ENCODE measurements around the gene DCTN1. TPM values are rescaled to one million over a fixed set of nuclear protein-coding genes. Genes with fewer than 3 reads are reported as not detected.
A peak's percentile ranks its signal among the peaks of the same experiment; 100 is the strongest.

The DCTN1 gene
- polyA plus RNA-seq, 1 of the 3 experiments (the other 2 are of a cell fraction) = 91.1 TPM

DNA sequence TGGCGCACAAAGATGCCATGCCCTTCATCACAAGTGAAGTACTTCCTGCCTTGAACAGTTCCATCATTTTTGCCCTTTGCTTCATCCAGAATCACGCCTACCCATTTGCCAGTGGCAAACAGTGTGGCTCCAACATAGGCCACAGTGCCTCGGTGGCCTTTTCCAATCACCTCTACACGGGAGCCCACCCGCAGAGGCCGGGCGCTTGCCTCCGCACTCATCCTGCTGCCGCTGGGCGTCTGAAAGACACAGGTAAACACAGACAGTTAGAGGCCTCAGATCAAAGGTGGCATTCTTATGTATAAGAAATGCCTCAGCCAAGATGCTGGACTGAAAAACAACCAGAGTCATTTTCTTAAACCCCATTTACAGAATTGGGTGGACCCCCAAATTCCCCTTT, 2.1 kb downstream of the DCTN1 start (continued):
- no peak for TF ChIP-seq EZH2phosphoT487 (IDR thresholded peaks at IDR 0.05; ENCODE audit: borderline replicate concordance, low read depth)

DNA sequence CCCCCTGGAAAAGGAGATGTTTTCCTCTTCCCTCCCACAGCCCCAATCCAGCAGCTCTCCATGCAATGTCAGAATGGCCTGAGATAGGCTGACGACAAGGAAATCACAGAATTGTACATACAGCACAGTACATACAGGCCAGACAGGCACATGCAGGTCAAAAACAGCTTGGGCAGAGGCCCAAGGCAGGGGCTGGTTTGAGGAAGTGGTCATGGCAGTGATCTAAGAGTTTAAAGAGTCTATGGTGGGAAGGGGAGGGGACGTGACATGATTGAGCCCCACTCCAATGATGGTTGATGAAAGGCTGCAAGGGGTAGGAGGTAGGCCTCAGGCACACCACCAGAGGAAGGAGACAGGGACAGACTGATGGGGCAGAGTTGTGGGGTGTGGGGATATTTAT, 4.3 kb downstream of the DCTN1 start:
- peaks cover 12 to 39% of the 10 kb centered on the region in 2 experiments; a peak in 2 of 4 replicates for H3K4me1 ChIP-seq (ENCODE audit: control insufficient read depth in 1 of 2, insufficient read depth in 2 of 2, low read depth in 1 of 2, low read length in 1 of 2)
- H2AFZ ChIP-seq (ENCODE audit: low read depth) = no peak overlapping the region
- 94% methylated on average over 2 of the region's 2 CpGs for WGBS (ENCODE audit: low lambda C conversion rate)
- H3K9me2 ChIP-seq = no peaks in the 10 kb centered on the region
- no peak overlapping the region for H3K4me2 ChIP-seq
- ChIA-PET POLR2A (no interaction called here), CTCF (interaction anchor here (2.2 to 2.3 kb wide), 2 partner anchors 16 to 41 kb away, joined by 11 to 14 read pairs; no protein-coding TSS in a partner anchor)
- H3K27me3 ChIP-seq (ENCODE audit: insufficient read depth) = no peaks in the 10 kb centered on the region
- H3K9ac ChIP-seq = no peak overlapping the region
- no peaks in the 10 kb centered on the region for H3F3A ChIP-seq (replicated peaks; ENCODE audit: insufficient read depth)
- H3K36me3 ChIP-seq (replicated peaks in 1 of 2; ENCODE audit: control insufficient read depth in 1 of 2, insufficient read depth in 2 of 2, low read length in 1 of 2) = peaks cover 0 to 31% of the 10 kb centered on the region in 2 experiments
- H4K20me1 ChIP-seq (ENCODE audit: insufficient read depth) = peaks cover 30% of the 10 kb centered on the region
- H3K79me2 ChIP-seq (ENCODE audit: insufficient read depth) = peaks cover 44% of the 10 kb centered on the region
- H3K4me3 ChIP-seq (ENCODE audit: low read depth in 2 of 2, low read length in 1 of 2) = no peak overlapping the region
- H3K27ac ChIP-seq (ENCODE audit: low read depth in 2 of 2, low read length in 1 of 2) = no peak overlapping the region; a peak in 1 of 4 replicates
- no peaks in the 10 kb centered on the region for H3K9me3 ChIP-seq
- no peak for DNase-seq
- TF ChIP-seq FOXM1 (IDR thresholded peaks at IDR 0.05; ENCODE audit: low read depth) (no peak), FOSL2 (IDR thresholded peaks at IDR 0.05; ENCODE audit: borderline replicate concordance, low read depth) (no peak), GABPA (IDR thresholded peaks at IDR 0.05; ENCODE audit: low read depth) (no peak)
- TF ChIP-seq, protein P1, sequence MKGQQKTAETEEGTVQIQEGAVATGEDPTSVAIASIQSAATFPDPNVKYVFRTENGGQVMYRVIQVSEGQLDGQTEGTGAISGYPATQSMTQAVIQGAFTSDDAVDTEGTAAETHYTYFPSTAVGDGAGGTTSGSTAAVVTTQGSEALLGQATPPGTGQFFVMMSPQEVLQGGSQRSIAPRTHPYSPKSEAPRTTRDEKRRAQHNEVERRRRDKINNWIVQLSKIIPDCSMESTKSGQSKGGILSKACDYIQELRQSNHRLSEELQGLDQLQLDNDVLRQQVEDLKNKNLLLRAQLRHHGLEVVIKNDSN (IDR thresholded peaks at IDR 0.05; ENCODE audit: borderline replicate concordance, low read depth) = no peak

GRCh38 chr2:74374509-74375205, 5.5 kb downstream of the DCTN1 start:
- POLR2A ChIA-PET = interaction anchor here (0.6 to 1.3 kb wide), 6 partner anchors 12 to 136 kb away, joined by 3 to 11 read pairs (median 3); partner anchors contain the start of genes C2orf81, WBP1 and WDR54
- Histone ChIP-seq H3K36me3 (replicated peaks in 1 of 2; ENCODE audit: control insufficient read depth in 1 of 2, insufficient read depth in 2 of 2, low read length in 1 of 2) (peaks cover 3 to 43% of the 10 kb centered on the region in 2 experiments), H3K4me3 (ENCODE audit: low read depth in 2 of 2, low read length in 1 of 2) (peak overlapping the region; percentile 28 to 50; a peak in 2 of 4 replicates)

More at GRCh38 chr2:74374509-74375205, 5.5 kb downstream of the DCTN1 start:
- no peak overlapping the region for H3K9ac ChIP-seq
- no peaks in the 10 kb centered on the region for H3K27me3 ChIP-seq (ENCODE audit: insufficient read depth)
- peak overlapping the region in 1 of 2 experiments; percentile 55; a peak in 1 of 4 replicates for H3K27ac ChIP-seq (ENCODE audit: low read depth in 2 of 2, low read length in 1 of 2)
- CTCF ChIA-PET = interaction anchor here (0.9 to 2.3 kb wide), 4 partner anchors 9 to 125 kb away, joined by 3 to 14 read pairs (median 7); no protein-coding TSS in a partner anchor
- H3K9me3 ChIP-seq = no peaks in the 10 kb centered on the region
- DNase-seq = peak; percentile 99
- 70% methylated on average over 8 of the region's 19 CpGs for WGBS (ENCODE audit: low lambda C conversion rate)
- H3F3A ChIP-seq (replicated peaks; ENCODE audit: insufficient read depth) = no peaks in the 10 kb centered on the region
- TF ChIP-seq MXI1 (IDR thresholded peaks at IDR 0.05; ENCODE audit: low read depth, low read length) (peak; percentile 56; the same call in 1 of the 2 replicates), RFX5 (IDR thresholded peaks at IDR 0.05; ENCODE audit: low read length) (peak; percentile 38; the same call in 1 of the 2 replicates), FOSL2 (IDR thresholded peaks at IDR 0.05; ENCODE audit: borderline replicate concordance, low read depth) (no peak), NRF1 (IDR thresholded peaks at IDR 0.05; ENCODE audit: low read depth, low read length) (peak; percentile 82), TAF1 (IDR thresholded peaks at IDR 0.05; ENCODE audit: borderline replicate concordance, low read depth, low read length) (no peak)
- peak overlapping the region; percentile 46 for H3K4me2 ChIP-seq
- no peaks in the 10 kb centered on the region for H3K9me2 ChIP-seq
- H2AFZ ChIP-seq (ENCODE audit: low read depth) = no peak overlapping the region
- H4K20me1 ChIP-seq (ENCODE audit: insufficient read depth) = peaks cover 19% of the 10 kb centered on the region
- peaks cover 8 to 27% of the 10 kb centered on the region in 2 experiments; a peak in 2 of 4 replicates for H3K4me1 ChIP-seq (ENCODE audit: control insufficient read depth in 1 of 2, insufficient read depth in 2 of 2, low read depth in 1 of 2, low read length in 1 of 2)
- H3K79me2 ChIP-seq (ENCODE audit: insufficient read depth) = peaks cover 32% of the 10 kb centered on the region
